Measurements from ENCODE around the gene ACLY.

- TF ChIP-seq CTCF (IDR thresholded peaks at IDR 0.05): no peak
- TF ChIP-seq POLR2A (IDR thresholded peaks at IDR 0.05): no peak
These were observed 17.1 kb downstream of the ACLY start for GRCh38 chr17:41901646-41902045.
